GM18867 (cell line): ENCODE results near the gene ABHD16A.
A peak's percentile ranks its signal among the peaks of the same experiment; 100 is the strongest.

Experiments
- ATAC-seq: cut with Tn5 transposase; IDR thresholded peaks from one replicate; pipeline ENCODE4 v1.9.1; 2021; ENCODE audit warnings: mild to moderate bottlenecking, moderate library complexity; ENCODE audit not compliant: unreplicated experiment

The ABHD16A gene

GRCh38 chr6:31690231-31691077 lies 12.7 kb downstream of the ABHD16A start:
- ATAC-seq: no peak

- no peak for ATAC-seq
These were observed 13.6 kb downstream of the ABHD16A start for GRCh38 chr6:31689249-31690110.

- ATAC-seq: no peak
These were observed 15.0 kb downstream of the ABHD16A start for GRCh38 chr6:31687860-31688693.

GRCh38 chr6:31687321-31687720 lies 15.8 kb downstream of the ABHD16A start:
- ATAC-seq: no peak

- ATAC-seq: no peak
These were observed 16.6 kb downstream of the ABHD16A start for GRCh38 chr6:31686483-31686882.

GRCh38 chr6:31683591-31683990 lies 19.5 kb downstream of the ABHD16A start:
- ATAC-seq: no peak

GRCh38 chr6:31681135-31681671 lies 21.9 kb downstream of the ABHD16A start:
- ATAC-seq: no peak

- ATAC-seq: peak; percentile 42
These were observed 22.6 kb downstream of the ABHD16A start, which contains the start of gene LY6G5C for GRCh38 chr6:31680226-31681134. LY6G5C (minus strand) TSS chr6:31681067; CDS start chr6:31680373, 694 bp downstream.

GRCh38 chr6:31677955-31678354 lies 25.2 kb downstream of the ABHD16A start:
- no peak for ATAC-seq

- ATAC-seq: no peak
These were observed 26.2 kb downstream of the ABHD16A start for GRCh38 chr6:31676904-31677303.

- ATAC-seq: no peak
These were observed 26.7 kb downstream of the ABHD16A start for GRCh38 chr6:31676322-31676903.

GRCh38 chr6:31669676-31670075 lies 33.4 kb downstream of the ABHD16A start, which contains the start of gene LY6G5B:
LY6G5B (plus strand) TSS chr6:31669976; CDS start chr6:31670951, 975 bp downstream.
- ATAC-seq: no peak

GRCh38 chr6:31666337-31666965 lies 36.7 kb downstream of the ABHD16A start:
- ATAC-seq: no peak

- peak; percentile 85 for ATAC-seq
These were observed 37.4 kb downstream of the ABHD16A start, which contains the start of gene CSNK2B for GRCh38 chr6:31665501-31666336. CSNK2B (plus strand) TSS chr6:31666080; CDS start chr6:31666832, 752 bp downstream.

- ATAC-seq: peak; percentile 37
These were observed 38.2 kb downstream of the ABHD16A start, which contains the start of gene GPANK1 for GRCh38 chr6:31664790-31665500. GPANK1 (minus strand) TSS chr6:31664997; CDS start chr6:31664478, 519 bp downstream.

GRCh38 chr6:31663961-31664789 lies 38.9 kb downstream of the ABHD16A start:
- peak; percentile 2 for ATAC-seq
